WTC11 (cell line): ENCODE data around the gene SLC48A1. TPM values are rescaled to one million over a fixed set of nuclear protein-coding genes. Genes with fewer than 3 reads are reported as not detected.

Experiments
- ATAC-seq: fragments of 200-7000 bp; cut with Tn5 transposase; 2 replicates; pipeline ENCODE4 v1.10.0; 2021; ENCODE audit warnings: mild to moderate bottlenecking, moderate library complexity
- CTCF ChIA-PET: fragments of 300-600 bp; sonication (Branson Sonifier 250); formaldehyde crosslinking; loops from one replicate; lab custom pipeline; 2021; ENCODE audit warnings: antibody characterized with exemption; lab: Charles Lee
- POLR2A ChIA-PET: fragments of 350-600 bp; sonication (Branson Sonifier 250); formaldehyde crosslinking; loops from one replicate; lab custom pipeline; 2021; ENCODE audit warnings: antibody characterized with exemption; lab: Charles Lee
- DNase-seq: peaks from one replicate; pipeline ENCODE4 v3.0.0; 2021; ENCODE audit warnings: low spot score
- H3K27ac Mint-ChIP-seq: 2 replicates; pipeline ENCODE4 v1.8.0; 2021; ENCODE audit warnings: mixed read lengths
- H3K27me3 Mint-ChIP-seq: 2 replicates; pipeline ENCODE4 v1.8.0; 2021; ENCODE audit warnings: low read depth, mild to moderate bottlenecking, moderate library complexity, mixed read lengths
- H3K36me3 Mint-ChIP-seq: 2 replicates; pipeline ENCODE4 v1.8.0; 2021; ENCODE audit warnings: mixed read lengths
- H3K4me1 Mint-ChIP-seq: 2 replicates; pipeline ENCODE4 v1.8.0; 2022; ENCODE audit warnings: mixed read lengths
- H3K4me3 Mint-ChIP-seq: 2 replicates; pipeline ENCODE4 v1.8.0; 2021; ENCODE audit warnings: mild to moderate bottlenecking, moderate library complexity, mixed read lengths
- H3K9me3 Mint-ChIP-seq: 2 replicates; pipeline ENCODE4 v1.8.0; 2021; ENCODE audit warnings: mixed read lengths
- AFF4 ChIP-seq: sonication (generic); formaldehyde crosslinking; IDR thresholded peaks from 2 replicates; pipeline ENCODE4 v1.8.1; 2023; ENCODE audit warnings: mild to moderate bottlenecking, missing genetic modification reagents, borderline replicate concordance
- AR ChIP-seq: fragments of 250-450 bp; sonication (Bioruptor Pico); IDR thresholded peaks from 2 replicates; pipeline ENCODE4 v1.9.0; 2021; ENCODE audit warnings: mild to moderate bottlenecking
- CREB1 ChIP-seq: sonication (generic); formaldehyde crosslinking; IDR thresholded peaks from 2 replicates; pipeline ENCODE4 v1.8.0; 2023; ENCODE audit warnings: mild to moderate bottlenecking, missing genetic modification reagents
- E2F5 ChIP-seq: sonication (generic); formaldehyde crosslinking; IDR thresholded peaks from 2 replicates; pipeline ENCODE4 v1.8.1; 2022; ENCODE audit warnings: mild to moderate bottlenecking, moderate library complexity, missing genetic modification reagents
- EMX1 ChIP-seq: fragments of 250-450 bp; sonication (Bioruptor Pico); IDR thresholded peaks from 2 replicates; pipeline ENCODE4 v1.8.0; 2021; ENCODE audit warnings: mild to moderate bottlenecking
- ESRRA ChIP-seq: sonication (generic); formaldehyde crosslinking; IDR thresholded peaks from 2 replicates; pipeline ENCODE4 v1.8.1; 2022; ENCODE audit warnings: mild to moderate bottlenecking, missing genetic modification reagents, borderline replicate concordance
- GTF2I ChIP-seq: fragments of 250-450 bp; sonication (Bioruptor Pico); conservative IDR thresholded peaks from 2 replicates; pipeline ENCODE4 v1.4.0; 2021; ENCODE audit warnings: mild to moderate bottlenecking
- IRF1 ChIP-seq: sonication (generic); formaldehyde crosslinking; IDR thresholded peaks from 2 replicates; pipeline ENCODE4 v1.8.0; 2023; ENCODE audit warnings: missing genetic modification reagents
- JAZF1 ChIP-seq: fragments of 250-450 bp; sonication (Bioruptor Pico); IDR thresholded peaks from 2 replicates; pipeline ENCODE4 v1.9.0; 2021; ENCODE audit warnings: moderate library complexity, mild to moderate bottlenecking, inconsistent platforms
- NFATC4 ChIP-seq: fragments of 250-450 bp; sonication (Bioruptor Pico); IDR thresholded peaks from 2 replicates; pipeline ENCODE4 v1.9.0; 2021; ENCODE audit warnings: mild to moderate bottlenecking
- SOX15 ChIP-seq: fragments of 250-450 bp; sonication (Bioruptor Pico); IDR thresholded peaks from 2 replicates; pipeline ENCODE4 v1.9.0; 2021; ENCODE audit warnings: mild to moderate bottlenecking
- USF1 ChIP-seq: sonication (generic); formaldehyde crosslinking; IDR thresholded peaks from 2 replicates; pipeline ENCODE4 v1.8.0; 2022; ENCODE audit warnings: mild to moderate bottlenecking, missing genetic modification reagents
- ZNF121 ChIP-seq: sonication (generic); formaldehyde crosslinking; IDR thresholded peaks from 2 replicates; pipeline ENCODE4 v1.8.0; 2023; ENCODE audit warnings: missing genetic modification reagents
- ZNF138 ChIP-seq: sonication (generic); formaldehyde crosslinking; conservative IDR thresholded peaks from 2 replicates; pipeline ENCODE4 v1.8.1; 2022; ENCODE audit warnings: mild to moderate bottlenecking, moderate library complexity, missing genetic modification reagents
- ZNF396 ChIP-seq: fragments of 250-450 bp; sonication (Bioruptor Pico); IDR thresholded peaks from 2 replicates; pipeline ENCODE4 v1.8.0; 2021; ENCODE audit warnings: mild to moderate bottlenecking, moderate library complexity, borderline replicate concordance
- ZNF425 ChIP-seq: fragments of 250-450 bp; sonication (Bioruptor Pico); conservative IDR thresholded peaks from 2 replicates; pipeline ENCODE4 v1.9.0; 2021; ENCODE audit warnings: mild to moderate bottlenecking
- ZNF512 ChIP-seq: sonication (generic); formaldehyde crosslinking; IDR thresholded peaks from 2 replicates; pipeline ENCODE4 v1.8.1; 2022; ENCODE audit warnings: missing genetic modification reagents, borderline replicate concordance
- total RNA-seq: library from RNA; stranded (reverse); gene quantifications from 3 replicates; pipeline ENCODE4 v1.2.3, GENCODE V29; 2021

SLC48A1 gene
- total RNA-seq, 1 experiment from 2014 or later: 13.8 TPM

GRCh38 chr12:47793015-47793681 lies 20.1 kb downstream of the SLC48A1 start:
- DNase-seq (no peak), ATAC-seq (no peak)
- Mint-ChIP-seq H3K27ac (no peak overlapping the region), H3K4me3 (no peak overlapping the region), H3K4me1 (peaks cover 6% of the 10 kb centered on the region), H3K36me3 (peaks cover 35% of the 10 kb centered on the region), H3K9me3 (no peaks in the 10 kb centered on the region), H3K27me3 (no peaks in the 10 kb centered on the region)
- ChIA-PET CTCF (interaction anchor here (1.2 to 14.9 kb wide), 2 partner anchors 13 to 43 kb away, joined by 4 to 408 read pairs; no protein-coding TSS in a partner anchor), POLR2A (no interaction called here)
- TF ChIP-seq JAZF1 (CRISPR knock-in tag) (no peak), EMX1 (CRISPR knock-in tag) (no peak), AFF4 (CRISPR knock-in tag) (no peak), ZNF512 (CRISPR knock-in tag) (no peak), IRF1 (CRISPR knock-in tag) (no peak), CREB1 (CRISPR knock-in tag) (no peak), ZNF396 (CRISPR knock-in tag) (no peak), USF1 (CRISPR knock-in tag) (no peak), ZNF138 (CRISPR knock-in tag) (no peak), ESRRA (CRISPR knock-in tag) (no peak), AR (CRISPR knock-in tag) (no peak), NFATC4 (CRISPR knock-in tag) (no peak), ZNF425 (CRISPR knock-in tag) (no peak), E2F5 (CRISPR knock-in tag) (no peak), ZNF121 (CRISPR knock-in tag) (no peak), SOX15 (CRISPR knock-in tag) (no peak), GTF2I (CRISPR knock-in tag) (no peak)
